Measurements from ENCODE around the gene PDXDC1.
"Not testable (repeated sequence)": the region's sequence is repeated elsewhere in the genome, so short reads cannot be mapped to it uniquely, and the experiment has no call there.

- TF ChIP-seq, protein P1, sequence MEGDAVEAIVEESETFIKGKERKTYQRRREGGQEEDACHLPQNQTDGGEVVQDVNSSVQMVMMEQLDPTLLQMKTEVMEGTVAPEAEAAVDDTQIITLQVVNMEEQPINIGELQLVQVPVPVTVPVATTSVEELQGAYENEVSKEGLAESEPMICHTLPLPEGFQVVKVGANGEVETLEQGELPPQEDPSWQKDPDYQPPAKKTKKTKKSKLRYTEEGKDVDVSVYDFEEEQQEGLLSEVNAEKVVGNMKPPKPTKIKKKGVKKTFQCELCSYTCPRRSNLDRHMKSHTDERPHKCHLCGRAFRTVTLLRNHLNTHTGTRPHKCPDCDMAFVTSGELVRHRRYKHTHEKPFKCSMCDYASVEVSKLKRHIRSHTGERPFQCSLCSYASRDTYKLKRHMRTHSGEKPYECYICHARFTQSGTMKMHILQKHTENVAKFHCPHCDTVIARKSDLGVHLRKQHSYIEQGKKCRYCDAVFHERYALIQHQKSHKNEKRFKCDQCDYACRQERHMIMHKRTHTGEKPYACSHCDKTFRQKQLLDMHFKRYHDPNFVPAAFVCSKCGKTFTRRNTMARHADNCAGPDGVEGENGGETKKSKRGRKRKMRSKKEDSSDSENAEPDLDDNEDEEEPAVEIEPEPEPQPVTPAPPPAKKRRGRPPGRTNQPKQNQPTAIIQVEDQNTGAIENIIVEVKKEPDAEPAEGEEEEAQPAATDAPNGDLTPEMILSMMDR (IDR thresholded peaks at IDR 0.05; ENCODE audit: insufficient read depth, low read length, poor library complexity, severe bottlenecking) = not testable (repeated sequence)
- TF ChIP-seq EZH2phosphoT487 (conservative IDR thresholded peaks at IDR 0.05; ENCODE audit: low read length) = not testable (repeated sequence)
Measured at GRCh38 chr16:14928064-14928714, 46.6 kb upstream of the PDXDC1 start.
